ENCODE measurements around the gene CAND2.

GRCh38 chr3:12818773-12819172 is 22.3 kb downstream of the CAND2 start:
- no peak for TF ChIP-seq CTCF (IDR thresholded peaks at IDR 0.05)
- no peak for TF ChIP-seq POLR2A (IDR thresholded peaks at IDR 0.05)

All from body of pancreas (tissue), 4 donors.